Stimulated activated CD4-positive, alpha-beta T cell treated with anti-CD3 and anti-CD28 coated beads, Interleukin-1b, Interleukin-23, amount 100 ng/mL, for 24 hours (primary cell): Measurements from ENCODE around the gene SPX.

ENCODE experiments used
- DNase-seq, 4 experiments: peaks; one replicate each; pipeline ENCODE4 v3.0.0-alpha.2; 2020; ENCODE audit warnings: low read depth in 4 of 4, low spot score in 1 of 4

SPX gene

DNA sequence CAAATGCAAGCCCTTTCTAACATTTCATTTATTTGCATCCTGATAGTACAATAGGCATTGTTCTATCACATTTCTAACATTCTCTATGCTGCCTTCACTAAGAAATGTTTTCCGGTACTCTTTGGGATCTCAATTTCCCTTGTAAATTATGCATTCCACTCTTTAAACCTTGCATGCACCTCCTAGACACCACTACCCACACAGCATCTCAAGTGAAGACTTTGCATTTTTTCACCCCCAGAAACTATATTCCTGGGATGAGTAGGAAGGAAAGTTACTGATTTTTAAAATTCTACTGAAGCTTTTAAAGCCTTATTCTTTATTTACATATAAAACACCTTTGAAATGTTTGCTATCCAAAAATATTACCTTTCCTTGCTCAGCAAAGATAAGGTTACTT lies 51.4 kb downstream of the SPX start:
- DNase-seq = no peak

DNA sequence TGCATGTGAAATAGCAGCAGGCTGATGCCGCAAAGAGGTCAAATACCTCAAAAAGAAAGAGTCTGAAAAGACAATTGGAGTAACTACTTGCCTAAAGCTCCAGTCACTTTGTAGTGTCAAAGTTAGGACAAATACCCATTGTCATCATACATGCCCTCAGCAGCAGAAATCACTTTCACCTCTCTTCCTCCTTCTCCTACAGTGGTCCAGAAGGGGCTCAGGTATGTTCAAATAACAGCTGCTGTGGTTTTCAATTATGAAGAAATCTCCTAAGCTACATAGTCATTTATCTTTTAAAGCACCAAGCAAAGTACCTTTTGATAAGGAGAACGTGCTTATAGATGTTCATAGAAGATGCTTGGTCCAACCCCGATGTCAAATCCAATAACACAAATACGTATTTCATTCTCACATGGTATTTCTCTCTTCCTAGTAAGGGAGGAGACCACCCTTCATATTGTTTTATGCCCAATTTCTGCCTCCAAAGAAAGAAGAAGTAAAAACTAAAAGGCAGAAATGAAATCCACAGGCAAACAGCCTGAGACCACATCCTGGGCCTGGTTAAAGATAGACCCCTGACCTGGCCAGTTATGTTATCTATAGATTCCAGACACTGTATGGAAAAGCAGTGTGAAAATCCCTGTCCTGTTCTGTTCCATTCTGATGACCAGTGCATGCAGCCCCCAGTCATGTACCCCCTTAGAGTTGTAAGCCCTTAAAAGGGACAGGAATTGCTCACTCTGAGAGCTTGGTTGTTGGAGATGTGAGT lies 54.8 kb downstream of the SPX start:
- no peak for DNase-seq
